K562 (cell line): ENCODE results near the gene CHRM4. TPM values are rescaled to one million over a fixed set of nuclear protein-coding genes. Genes with fewer than 3 reads are reported as not detected.
A peak's percentile ranks its signal among the peaks of the same experiment; 100 is the strongest.

Experiments
- BRCA1 ChIP-seq, 2 experiments: fragments of 450-650 bp in 1 of 2; sonication (generic) in 1 of 2; formaldehyde crosslinking in 1 of 2; IDR thresholded peaks; 2 replicates each; pipeline versions ENCODE4 v1.5.0 to v1.6.1; 2017 to 2020; ENCODE audit warnings: mild to moderate bottlenecking in 1 of 2, missing genetic modification reagents in 1 of 2
- CREM ChIP-seq: IDR thresholded peaks from 2 replicates; pipeline ENCODE4 v1.6.1; 2014; ENCODE audit warnings: antibody characterized with exemption, low read depth
- PRPF4 ChIP-seq: fragments of 200-400 bp; formaldehyde crosslinking; IDR thresholded peaks from one replicate; pipeline ENCODE4 v1.6.1; 2017; ENCODE audit warnings: low read length, low read depth, mild to moderate bottlenecking; ENCODE audit not compliant: insufficient read depth, poor library complexity, severe bottlenecking
- polyA plus RNA-seq, 8 experiments: library from polyadenylated mRNA; depleted of rRNA in 4 of 8; stranded (reverse) in 5 of 8; unstranded in 3 of 8; fragments of >200 nt; fragmentation: Nextera tagmentation in 2 of 8; fragmentation: Illumina TruSeq in 1 of 8; extraction: Ambion mirVana in 2 of 8; extraction: Trizol in 1 of 8; gene quantifications; 2 replicates each; pipeline versions ENCODE4 v1.2.1 to v1.2.3, GENCODE V29; 2011 to 2014; ENCODE audit warnings: inconsistent platforms in 1 of 8, missing spikeins in 1 of 8
- total RNA-seq, 7 experiments: library from RNA; depleted of rRNA in 6 of 7; stranded (reverse); fragments of >200 nt in 6 of 7; fragmentation: Illumina TruSeq in 2 of 7; extraction: Trizol in 2 of 7; gene quantifications; 2 replicates each; pipeline versions ENCODE4 v1.2.1 to v1.2.3, GENCODE V29; 2011 to 2021; ENCODE audit warnings: low replicate concordance in 1 of 7
- TF ChIP-seq, protein P1 (sequence below), 2 experiments: fragments of 450-650 bp; formaldehyde crosslinking in 1 of 2; IDR thresholded peaks; 2 replicates each; pipeline versions ENCODE4 v1.4.0 to v1.6.1; 2014 to 2020; ENCODE audit warnings: mild to moderate bottlenecking in 2 of 2, borderline replicate concordance in 1 of 2, low read depth in 1 of 2
- TF ChIP-seq, protein P2 (sequence below), 2 experiments: fragments of 250-450 bp in 1 of 2; fragments of 450-650 bp in 1 of 2; sonication (Bioruptor Pico) in 1 of 2; IDR thresholded peaks; 2 replicates each; pipeline versions ENCODE4 v1.6.1 to v1.8.0; 2016 to 2021; ENCODE audit warnings: mild to moderate bottlenecking in 2 of 2, moderate library complexity in 2 of 2, missing compliant biosample characterization in 1 of 2, missing genetic modification characterization in 1 of 2
- TF ChIP-seq, protein P3 (sequence below): IDR thresholded peaks from 2 replicates; pipeline ENCODE4 v1.6.1; 2011; ENCODE audit warnings: borderline replicate concordance, low read depth, mild to moderate bottlenecking, moderate library complexity, low read length; ENCODE audit not compliant: insufficient read depth, poor library complexity, severe bottlenecking
- TF ChIP-seq, protein P4 (sequence below), 2 experiments: fragments of 200-800 bp in 1 of 2; sonication (Bioruptor generic) in 1 of 2; sonication (generic) in 1 of 2; formaldehyde crosslinking in 1 of 2; IDR thresholded peaks in 1 of 2; conservative IDR thresholded peaks in 1 of 2; 2 replicates each; pipeline versions ENCODE4 v1.5.0 to v1.6.1; 2016 to 2020; ENCODE audit warnings: missing compliant biosample characterization in 1 of 2, missing genetic modification characterization in 1 of 2, missing genetic modification reagents in 1 of 2
- TF ChIP-seq, protein P5 (sequence below), 3 experiments: IDR thresholded peaks in 2 of 3; conservative IDR thresholded peaks in 1 of 3; 2 replicates each; pipeline ENCODE4 v1.5.1; 2011 to 2012; ENCODE audit warnings: low read length in 3 of 3, mild to moderate bottlenecking in 3 of 3, control low read depth in 2 of 3, improper control_type of control experiment in 1 of 3, inconsistent platforms in 1 of 3, low read depth in 1 of 3, mixed read lengths in 1 of 3, moderate library complexity in 1 of 3; ENCODE audit not compliant: insufficient read depth in 2 of 3

The CHRM4 gene
- total and polyA plus RNA-seq, 9 of the 15 experiments (the other 6 are each of a cell fraction or from before 2014, with no cell fraction given): 0.22 to 1.3 (median 0.40) TPM; not detected in 2

DNA sequence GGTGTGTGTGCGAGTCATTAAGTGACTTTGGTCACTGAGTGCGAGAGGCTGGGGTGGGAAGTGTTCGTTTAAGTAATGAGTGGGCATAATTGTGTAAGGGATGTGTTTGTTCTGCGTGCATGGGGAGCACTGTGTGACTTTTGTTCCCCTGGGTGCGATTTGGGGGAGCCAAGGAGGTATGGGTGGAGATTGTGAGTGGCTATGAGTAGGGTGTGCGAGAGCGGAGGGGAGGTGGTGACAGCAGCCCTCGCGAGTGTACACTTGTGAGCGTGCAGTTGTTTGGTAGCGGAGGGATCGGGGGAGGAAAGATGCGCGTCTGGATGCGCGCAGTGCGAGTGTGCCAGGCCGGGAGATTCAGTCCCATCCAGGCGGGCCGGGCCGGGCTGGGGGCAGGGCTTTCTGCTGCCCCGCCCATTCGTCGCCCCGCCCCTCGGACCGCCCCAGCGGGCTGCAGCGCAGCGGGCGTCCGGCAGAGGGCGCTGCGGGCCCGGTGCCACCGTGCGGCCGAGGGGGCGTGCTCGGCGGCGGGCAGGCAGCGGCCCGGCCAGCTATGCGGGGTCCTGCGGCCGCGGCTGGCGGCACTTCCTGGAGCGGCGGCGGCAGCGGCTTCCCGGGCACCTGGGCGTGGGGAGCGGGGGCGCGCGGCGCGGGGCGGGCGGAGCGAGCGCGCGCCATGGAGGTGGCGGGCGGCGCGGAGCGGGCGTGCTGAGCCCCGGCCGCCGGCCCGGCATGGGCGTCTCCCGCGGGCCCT is 44.5 kb downstream of the CHRM4 start, which contains the start of gene DGKZ (continued):
- TF ChIP-seq, protein P1, sequence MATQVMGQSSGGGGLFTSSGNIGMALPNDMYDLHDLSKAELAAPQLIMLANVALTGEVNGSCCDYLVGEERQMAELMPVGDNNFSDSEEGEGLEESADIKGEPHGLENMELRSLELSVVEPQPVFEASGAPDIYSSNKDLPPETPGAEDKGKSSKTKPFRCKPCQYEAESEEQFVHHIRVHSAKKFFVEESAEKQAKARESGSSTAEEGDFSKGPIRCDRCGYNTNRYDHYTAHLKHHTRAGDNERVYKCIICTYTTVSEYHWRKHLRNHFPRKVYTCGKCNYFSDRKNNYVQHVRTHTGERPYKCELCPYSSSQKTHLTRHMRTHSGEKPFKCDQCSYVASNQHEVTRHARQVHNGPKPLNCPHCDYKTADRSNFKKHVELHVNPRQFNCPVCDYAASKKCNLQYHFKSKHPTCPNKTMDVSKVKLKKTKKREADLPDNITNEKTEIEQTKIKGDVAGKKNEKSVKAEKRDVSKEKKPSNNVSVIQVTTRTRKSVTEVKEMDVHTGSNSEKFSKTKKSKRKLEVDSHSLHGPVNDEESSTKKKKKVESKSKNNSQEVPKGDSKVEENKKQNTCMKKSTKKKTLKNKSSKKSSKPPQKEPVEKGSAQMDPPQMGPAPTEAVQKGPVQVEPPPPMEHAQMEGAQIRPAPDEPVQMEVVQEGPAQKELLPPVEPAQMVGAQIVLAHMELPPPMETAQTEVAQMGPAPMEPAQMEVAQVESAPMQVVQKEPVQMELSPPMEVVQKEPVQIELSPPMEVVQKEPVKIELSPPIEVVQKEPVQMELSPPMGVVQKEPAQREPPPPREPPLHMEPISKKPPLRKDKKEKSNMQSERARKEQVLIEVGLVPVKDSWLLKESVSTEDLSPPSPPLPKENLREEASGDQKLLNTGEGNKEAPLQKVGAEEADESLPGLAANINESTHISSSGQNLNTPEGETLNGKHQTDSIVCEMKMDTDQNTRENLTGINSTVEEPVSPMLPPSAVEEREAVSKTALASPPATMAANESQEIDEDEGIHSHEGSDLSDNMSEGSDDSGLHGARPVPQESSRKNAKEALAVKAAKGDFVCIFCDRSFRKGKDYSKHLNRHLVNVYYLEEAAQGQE (IDR thresholded peaks at IDR 0.05; ENCODE audit: borderline replicate concordance): peak; percentile 41; the same call in 1 of the 2 replicates
- TF ChIP-seq, protein P1 (CRISPR knock-in tag; IDR thresholded peaks at IDR 0.05; ENCODE audit: low read depth): no peak
- TF ChIP-seq, protein P2, sequence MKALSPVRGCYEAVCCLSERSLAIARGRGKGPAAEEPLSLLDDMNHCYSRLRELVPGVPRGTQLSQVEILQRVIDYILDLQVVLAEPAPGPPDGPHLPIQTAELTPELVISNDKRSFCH (CRISPR knock-in tag; IDR thresholded peaks at IDR 0.05): no peak
- TF ChIP-seq, protein P2 (tag; IDR thresholded peaks at IDR 0.05): no peak
- TF ChIP-seq, protein P3, sequence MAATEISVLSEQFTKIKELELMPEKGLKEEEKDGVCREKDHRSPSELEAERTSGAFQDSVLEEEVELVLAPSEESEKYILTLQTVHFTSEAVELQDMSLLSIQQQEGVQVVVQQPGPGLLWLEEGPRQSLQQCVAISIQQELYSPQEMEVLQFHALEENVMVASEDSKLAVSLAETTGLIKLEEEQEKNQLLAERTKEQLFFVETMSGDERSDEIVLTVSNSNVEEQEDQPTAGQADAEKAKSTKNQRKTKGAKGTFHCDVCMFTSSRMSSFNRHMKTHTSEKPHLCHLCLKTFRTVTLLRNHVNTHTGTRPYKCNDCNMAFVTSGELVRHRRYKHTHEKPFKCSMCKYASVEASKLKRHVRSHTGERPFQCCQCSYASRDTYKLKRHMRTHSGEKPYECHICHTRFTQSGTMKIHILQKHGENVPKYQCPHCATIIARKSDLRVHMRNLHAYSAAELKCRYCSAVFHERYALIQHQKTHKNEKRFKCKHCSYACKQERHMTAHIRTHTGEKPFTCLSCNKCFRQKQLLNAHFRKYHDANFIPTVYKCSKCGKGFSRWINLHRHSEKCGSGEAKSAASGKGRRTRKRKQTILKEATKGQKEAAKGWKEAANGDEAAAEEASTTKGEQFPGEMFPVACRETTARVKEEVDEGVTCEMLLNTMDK: peak; percentile 94
- TF ChIP-seq PRPF4 (no peak), CREM (no peak; the same call in 1 of the 2 replicates), BRCA1 (IDR thresholded peaks at IDR 0.05) (no peak), BRCA1 (CRISPR knock-in tag; IDR thresholded peaks at IDR 0.05) (no peak)
- TF ChIP-seq, protein P4, sequence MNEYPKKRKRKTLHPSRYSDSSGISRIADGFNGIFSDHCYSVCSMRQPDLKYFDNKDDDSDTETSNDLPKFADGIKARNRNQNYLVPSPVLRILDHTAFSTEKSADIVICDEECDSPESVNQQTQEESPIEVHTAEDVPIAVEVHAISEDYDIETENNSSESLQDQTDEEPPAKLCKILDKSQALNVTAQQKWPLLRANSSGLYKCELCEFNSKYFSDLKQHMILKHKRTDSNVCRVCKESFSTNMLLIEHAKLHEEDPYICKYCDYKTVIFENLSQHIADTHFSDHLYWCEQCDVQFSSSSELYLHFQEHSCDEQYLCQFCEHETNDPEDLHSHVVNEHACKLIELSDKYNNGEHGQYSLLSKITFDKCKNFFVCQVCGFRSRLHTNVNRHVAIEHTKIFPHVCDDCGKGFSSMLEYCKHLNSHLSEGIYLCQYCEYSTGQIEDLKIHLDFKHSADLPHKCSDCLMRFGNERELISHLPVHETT (CRISPR knock-in tag; conservative IDR thresholded peaks at IDR 0.05 in 1 of 2, IDR thresholded peaks at IDR 0.05 in 1 of 2): peak in 1 of 2 experiments; percentile 97; a peak in 2 of 4 replicates
- TF ChIP-seq, protein P5, sequence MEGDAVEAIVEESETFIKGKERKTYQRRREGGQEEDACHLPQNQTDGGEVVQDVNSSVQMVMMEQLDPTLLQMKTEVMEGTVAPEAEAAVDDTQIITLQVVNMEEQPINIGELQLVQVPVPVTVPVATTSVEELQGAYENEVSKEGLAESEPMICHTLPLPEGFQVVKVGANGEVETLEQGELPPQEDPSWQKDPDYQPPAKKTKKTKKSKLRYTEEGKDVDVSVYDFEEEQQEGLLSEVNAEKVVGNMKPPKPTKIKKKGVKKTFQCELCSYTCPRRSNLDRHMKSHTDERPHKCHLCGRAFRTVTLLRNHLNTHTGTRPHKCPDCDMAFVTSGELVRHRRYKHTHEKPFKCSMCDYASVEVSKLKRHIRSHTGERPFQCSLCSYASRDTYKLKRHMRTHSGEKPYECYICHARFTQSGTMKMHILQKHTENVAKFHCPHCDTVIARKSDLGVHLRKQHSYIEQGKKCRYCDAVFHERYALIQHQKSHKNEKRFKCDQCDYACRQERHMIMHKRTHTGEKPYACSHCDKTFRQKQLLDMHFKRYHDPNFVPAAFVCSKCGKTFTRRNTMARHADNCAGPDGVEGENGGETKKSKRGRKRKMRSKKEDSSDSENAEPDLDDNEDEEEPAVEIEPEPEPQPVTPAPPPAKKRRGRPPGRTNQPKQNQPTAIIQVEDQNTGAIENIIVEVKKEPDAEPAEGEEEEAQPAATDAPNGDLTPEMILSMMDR (IDR thresholded peaks at IDR 0.05 in 2 of 3, conservative IDR thresholded peaks at IDR 0.05 in 1 of 3; ENCODE audit: insufficient read depth in 2 of 3, low read depth in 1 of 3, low read length in 3 of 3): peak; percentile 60 to 91 (median 83)
